Measurements from ENCODE around the gene EDNRA.

Gene EDNRA

DNA sequence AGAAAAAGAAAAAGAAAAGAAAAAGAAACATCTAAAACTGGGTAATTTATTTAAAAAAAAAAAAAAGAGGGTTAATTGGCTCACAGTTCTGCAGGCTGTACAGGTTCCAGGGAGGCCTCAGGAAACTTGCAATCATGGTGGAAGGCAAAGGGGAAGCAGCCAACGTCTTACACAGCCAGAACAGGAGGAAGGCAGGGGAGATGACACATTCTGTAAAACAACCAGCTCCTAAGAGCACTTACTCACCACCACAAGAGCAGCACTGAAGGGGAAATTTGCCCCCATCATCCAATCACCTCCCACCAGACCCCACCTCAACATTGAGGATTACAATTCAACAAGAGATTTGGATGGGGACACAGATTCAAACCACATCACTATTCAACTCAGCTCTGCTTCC is 99.5 kb downstream of the EDNRA start:
- DNase-seq (ENCODE audit: low read depth in 2 of 2) = peak in 1 of 2 donors; percentile 77
- H3K4me3 ChIP-seq (replicated peaks in 1 of 2; ENCODE audit: low read depth in 2 of 2, low read length in 2 of 2) = no peak overlapping the region
- TF ChIP-seq, protein P1, sequence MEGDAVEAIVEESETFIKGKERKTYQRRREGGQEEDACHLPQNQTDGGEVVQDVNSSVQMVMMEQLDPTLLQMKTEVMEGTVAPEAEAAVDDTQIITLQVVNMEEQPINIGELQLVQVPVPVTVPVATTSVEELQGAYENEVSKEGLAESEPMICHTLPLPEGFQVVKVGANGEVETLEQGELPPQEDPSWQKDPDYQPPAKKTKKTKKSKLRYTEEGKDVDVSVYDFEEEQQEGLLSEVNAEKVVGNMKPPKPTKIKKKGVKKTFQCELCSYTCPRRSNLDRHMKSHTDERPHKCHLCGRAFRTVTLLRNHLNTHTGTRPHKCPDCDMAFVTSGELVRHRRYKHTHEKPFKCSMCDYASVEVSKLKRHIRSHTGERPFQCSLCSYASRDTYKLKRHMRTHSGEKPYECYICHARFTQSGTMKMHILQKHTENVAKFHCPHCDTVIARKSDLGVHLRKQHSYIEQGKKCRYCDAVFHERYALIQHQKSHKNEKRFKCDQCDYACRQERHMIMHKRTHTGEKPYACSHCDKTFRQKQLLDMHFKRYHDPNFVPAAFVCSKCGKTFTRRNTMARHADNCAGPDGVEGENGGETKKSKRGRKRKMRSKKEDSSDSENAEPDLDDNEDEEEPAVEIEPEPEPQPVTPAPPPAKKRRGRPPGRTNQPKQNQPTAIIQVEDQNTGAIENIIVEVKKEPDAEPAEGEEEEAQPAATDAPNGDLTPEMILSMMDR (IDR thresholded peaks at IDR 0.05; ENCODE audit: low read depth, low read length) = no peak

GRCh38 chr4:147581606-147582350 is 100.9 kb downstream of the EDNRA start:
- H3K4me3 ChIP-seq (replicated peaks in 1 of 2; ENCODE audit: low read depth in 2 of 2, low read length in 2 of 2) = no peak overlapping the region
- DNase-seq (ENCODE audit: low read depth in 2 of 2) = peak; percentile 51 to 78
- TF ChIP-seq, protein P1 (IDR thresholded peaks at IDR 0.05; ENCODE audit: low read depth, low read length) = no peak

- no peak overlapping the region for H3K4me3 ChIP-seq (replicated peaks in 1 of 2; ENCODE audit: low read depth in 2 of 2, low read length in 2 of 2)
- peak; percentile 29 to 86 for DNase-seq (ENCODE audit: low read depth in 2 of 2)
- TF ChIP-seq, protein P1 (IDR thresholded peaks at IDR 0.05; ENCODE audit: low read depth, low read length) = no peak
Observed at GRCh38 chr4:147582386-147583060, 101.6 kb downstream of the EDNRA start.

GRCh38 chr4:147583876-147584275 is 103.0 kb downstream of the EDNRA start:
- TF ChIP-seq, protein P1 (IDR thresholded peaks at IDR 0.05; ENCODE audit: low read depth, low read length) = no peak
- no peak overlapping the region for H3K4me3 ChIP-seq (replicated peaks in 1 of 2; ENCODE audit: low read depth in 2 of 2, low read length in 2 of 2)
- DNase-seq (ENCODE audit: low read depth in 2 of 2) = no peak

GRCh38 chr4:147586032-147586431 is 105.1 kb downstream of the EDNRA start:
- no peak for DNase-seq (ENCODE audit: low read depth in 2 of 2)
- no peak overlapping the region for H3K4me3 ChIP-seq (replicated peaks in 1 of 2; ENCODE audit: low read depth in 2 of 2, low read length in 2 of 2)
- TF ChIP-seq, protein P1 (IDR thresholded peaks at IDR 0.05; ENCODE audit: low read depth, low read length) = no peak

DNA sequence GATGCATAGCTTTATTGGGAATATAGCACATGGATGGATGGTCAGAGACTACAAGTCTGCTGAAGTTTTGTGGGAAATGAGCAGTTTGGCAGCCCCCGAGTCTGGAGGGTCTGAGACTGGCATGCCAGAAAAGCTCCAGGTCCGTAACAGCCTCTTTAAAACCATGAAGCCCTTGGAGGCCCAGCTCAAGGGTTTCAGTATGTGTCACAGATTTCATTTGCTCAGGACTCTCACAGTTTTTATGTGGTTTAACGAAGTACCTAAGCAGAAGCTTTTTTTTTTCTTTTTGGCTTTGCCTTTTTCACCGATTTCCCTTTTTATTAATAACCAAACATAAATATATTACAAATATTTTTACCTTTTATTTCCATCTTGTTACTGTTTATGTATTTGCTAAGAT is 105.7 kb downstream of the EDNRA start:
- TF ChIP-seq, protein P1 (IDR thresholded peaks at IDR 0.05; ENCODE audit: low read depth, low read length) = no peak
- DNase-seq (ENCODE audit: low read depth in 2 of 2) = no peak
- H3K4me3 ChIP-seq (replicated peaks in 1 of 2; ENCODE audit: low read depth in 2 of 2, low read length in 2 of 2) = no peak overlapping the region
